SW 1271 (cell line): ENCODE data around the gene MYO7B.

Source experiments
- DNase-seq, 2 experiments: peaks; one replicate each; lab custom pipeline; 2025; lab: John Stamatoyannopoulos, UW

Gene MYO7B

DNA sequence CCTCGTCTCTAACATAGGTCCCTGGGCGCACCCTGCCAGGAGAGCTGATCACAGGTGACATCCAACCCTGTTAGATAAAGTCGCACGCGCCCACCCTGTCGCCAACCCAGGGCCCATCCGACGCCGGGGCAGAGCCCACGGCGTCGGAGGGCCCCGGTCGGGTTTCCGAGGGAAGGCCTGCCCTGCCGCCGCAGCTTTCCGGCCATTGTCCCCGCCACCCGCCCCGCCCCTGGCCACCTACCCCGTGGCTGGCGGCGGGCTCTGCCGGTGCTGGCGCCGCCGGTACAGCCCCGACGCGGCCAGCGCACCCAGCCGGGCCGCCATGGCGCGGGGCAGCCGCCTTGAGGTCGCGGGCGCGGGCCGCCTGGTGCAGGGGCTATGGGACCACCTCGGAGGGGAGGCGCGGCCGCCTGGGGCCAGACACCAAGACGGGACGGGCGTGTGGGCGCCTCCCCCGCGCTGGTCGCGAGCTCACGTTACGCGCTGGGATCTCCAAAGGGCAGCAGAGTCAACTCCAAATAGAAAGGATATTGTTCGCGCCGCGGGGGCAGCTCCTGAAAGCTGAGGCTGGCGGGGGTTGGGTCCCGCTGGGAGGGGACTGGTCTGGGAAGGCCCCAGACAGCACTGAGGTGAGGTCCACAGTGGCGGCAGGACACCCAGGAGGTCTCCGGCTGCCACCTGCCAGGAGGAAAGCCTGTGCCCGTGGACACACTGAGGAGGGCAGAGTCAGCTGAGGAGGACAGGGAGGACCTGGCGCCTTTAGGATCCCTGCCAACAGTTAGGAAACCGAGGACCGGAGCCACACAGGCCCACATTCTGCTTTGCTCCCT lies 128.8 kb downstream of the MYO7B start:
- no peak for DNase-seq

DNA sequence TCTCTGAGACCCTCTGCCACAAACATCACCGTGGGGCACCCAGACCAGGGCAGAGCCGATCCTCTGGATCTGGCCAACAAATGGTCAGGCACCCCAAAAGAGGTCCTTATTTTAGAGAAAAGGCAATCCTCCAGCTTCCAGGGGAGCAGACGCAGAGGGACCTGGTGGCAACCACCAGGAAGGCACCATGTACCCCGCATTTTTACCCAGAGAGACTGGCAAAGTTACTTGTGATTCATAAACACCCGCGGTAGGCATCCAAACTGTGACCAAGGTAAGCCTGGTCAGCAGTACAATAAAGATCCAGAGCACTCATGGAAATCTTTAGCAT lies 129.4 kb downstream of the MYO7B start:
- no peak for DNase-seq

DNA sequence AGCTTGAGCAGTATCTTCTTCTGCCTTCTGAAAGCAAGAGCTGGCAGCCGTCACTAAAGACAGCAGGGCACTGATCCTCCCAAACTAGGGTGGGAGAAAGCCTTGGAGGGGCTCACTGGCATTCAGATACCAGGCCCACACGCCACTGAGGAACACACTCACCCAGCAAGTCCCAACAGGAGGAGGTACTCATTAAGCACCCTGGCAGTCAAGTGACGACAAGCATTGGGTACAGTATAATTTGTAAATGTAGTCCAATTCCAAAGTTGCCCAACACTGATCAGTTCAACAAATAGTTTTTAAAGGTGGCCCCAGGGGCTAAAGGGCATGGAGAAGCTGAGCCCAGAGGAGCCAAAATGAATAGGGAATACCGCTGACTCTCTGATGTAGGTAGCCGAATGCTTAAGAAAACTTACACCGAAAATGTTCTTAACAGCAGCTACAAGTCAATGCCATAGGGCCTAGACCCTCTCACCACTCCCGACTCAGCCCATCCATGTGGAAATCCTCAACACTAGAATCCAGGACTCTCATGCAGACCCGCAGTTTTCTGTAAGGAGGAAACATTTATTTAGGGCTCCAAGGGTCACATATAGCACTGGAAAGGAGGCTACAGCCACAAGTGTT lies 129.9 kb downstream of the MYO7B start:
- no peak for DNase-seq

DNA sequence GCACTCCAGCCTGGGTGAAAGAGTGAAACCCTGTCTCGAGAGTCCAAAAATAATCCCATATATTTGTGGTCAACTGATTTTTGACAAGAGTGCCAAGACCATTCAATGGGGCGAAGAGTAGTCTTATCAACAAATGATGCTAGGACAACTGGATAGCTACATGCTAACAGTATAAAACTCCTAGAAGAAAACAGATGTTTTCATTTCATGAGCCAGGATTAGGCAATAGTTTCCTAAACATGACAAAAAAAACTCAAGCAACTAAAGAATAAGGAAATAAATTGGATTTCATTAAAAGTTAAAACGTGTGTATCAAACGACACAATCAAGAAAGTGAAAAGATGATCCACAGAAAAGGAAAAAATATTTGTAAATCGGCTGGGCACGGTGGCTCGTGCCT lies 133.6 kb downstream of the MYO7B start:
- no peak for DNase-seq

DNA sequence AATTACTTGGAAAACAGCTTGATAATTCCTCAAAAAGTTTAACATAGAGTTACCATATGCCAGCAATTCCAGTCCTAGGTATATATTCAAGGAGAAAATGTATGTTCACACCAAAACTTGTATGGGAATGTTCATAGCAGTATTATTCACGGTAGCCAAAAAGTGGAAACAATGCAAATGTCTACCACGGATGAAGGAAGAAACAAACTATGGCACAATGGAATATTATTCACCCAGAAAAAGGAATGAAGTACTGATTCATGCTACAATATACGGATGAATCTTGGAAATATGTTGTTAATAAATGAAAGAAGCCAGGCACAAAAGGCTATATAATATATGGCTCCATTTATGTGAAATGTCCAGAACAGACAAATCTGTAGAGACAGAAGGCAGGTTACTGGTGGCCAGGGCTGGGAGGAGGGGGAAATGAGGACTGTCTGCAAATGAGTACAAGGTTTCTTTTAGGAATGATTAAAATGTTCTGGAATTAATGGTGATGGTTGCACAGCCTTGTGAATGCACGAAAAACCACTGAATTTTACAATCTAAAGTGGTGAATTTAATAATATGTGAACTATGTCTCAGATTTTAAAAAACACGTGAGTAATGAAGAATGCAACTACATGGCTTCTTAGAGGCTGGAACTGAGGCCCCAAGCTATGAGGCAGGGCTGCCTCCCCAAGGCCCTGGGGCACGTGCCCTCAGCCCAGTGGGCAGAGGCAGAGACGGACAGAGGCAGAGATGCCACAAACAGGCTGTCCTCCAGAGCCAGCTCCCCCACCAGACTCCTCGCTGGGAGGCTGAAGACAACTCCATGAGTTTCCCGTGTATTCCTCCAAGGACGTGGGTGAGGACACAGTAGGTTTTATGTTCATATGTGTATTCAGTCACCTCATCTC lies 134.8 kb downstream of the MYO7B start:
- no peak for DNase-seq

DNA sequence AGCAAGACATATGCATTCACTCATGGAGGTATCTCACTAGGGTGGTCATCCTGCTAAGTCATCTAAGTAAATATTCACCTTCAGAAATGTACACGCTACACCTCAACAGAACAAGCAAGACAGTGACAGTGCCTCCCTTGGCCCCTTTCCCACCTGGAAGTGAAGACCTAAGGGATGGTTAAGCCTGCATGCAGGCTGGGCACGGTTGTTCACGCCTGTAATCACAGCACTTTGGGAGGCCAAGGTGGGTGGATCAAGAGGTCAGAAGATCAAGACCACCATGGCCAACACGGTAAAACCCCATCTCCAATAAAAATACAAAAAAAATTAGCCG lies 135.4 kb downstream of the MYO7B start:
- no peak for DNase-seq

DNA sequence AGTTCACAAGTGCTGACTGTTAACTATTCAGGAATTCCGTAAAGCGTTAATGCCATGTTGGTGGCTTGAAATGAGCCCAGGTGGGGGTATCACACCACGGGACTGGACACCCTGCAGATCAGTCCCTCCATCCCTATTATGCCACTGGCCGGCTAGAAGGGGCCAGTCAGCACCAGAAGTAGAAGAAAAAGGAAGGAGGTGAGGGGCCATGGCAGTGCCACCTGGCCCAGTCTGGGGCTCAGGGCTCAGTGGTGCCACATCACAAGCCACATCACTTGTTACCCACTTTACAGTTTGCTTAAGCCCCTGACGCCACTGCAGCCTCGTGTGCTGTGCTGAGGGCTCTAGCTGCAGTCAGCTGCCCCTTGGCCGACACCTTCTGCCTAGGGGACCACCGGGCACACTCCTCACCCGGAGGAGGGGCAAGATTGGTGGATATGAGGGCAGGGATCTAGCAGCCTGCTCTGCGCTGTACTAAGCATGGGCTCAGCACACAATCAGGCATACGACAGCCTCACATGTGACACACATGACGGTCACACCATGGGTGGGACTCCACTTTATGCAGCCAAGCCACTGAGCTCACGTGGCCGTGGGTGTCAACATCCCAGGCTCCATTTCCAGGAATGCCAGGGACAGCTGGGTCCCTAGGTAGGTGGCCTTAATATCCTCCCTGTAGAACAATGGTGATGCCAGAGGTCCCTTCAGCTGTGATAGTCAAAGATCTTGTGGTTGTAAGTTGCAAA lies 136.2 kb downstream of the MYO7B start:
- no peak for DNase-seq

DNA sequence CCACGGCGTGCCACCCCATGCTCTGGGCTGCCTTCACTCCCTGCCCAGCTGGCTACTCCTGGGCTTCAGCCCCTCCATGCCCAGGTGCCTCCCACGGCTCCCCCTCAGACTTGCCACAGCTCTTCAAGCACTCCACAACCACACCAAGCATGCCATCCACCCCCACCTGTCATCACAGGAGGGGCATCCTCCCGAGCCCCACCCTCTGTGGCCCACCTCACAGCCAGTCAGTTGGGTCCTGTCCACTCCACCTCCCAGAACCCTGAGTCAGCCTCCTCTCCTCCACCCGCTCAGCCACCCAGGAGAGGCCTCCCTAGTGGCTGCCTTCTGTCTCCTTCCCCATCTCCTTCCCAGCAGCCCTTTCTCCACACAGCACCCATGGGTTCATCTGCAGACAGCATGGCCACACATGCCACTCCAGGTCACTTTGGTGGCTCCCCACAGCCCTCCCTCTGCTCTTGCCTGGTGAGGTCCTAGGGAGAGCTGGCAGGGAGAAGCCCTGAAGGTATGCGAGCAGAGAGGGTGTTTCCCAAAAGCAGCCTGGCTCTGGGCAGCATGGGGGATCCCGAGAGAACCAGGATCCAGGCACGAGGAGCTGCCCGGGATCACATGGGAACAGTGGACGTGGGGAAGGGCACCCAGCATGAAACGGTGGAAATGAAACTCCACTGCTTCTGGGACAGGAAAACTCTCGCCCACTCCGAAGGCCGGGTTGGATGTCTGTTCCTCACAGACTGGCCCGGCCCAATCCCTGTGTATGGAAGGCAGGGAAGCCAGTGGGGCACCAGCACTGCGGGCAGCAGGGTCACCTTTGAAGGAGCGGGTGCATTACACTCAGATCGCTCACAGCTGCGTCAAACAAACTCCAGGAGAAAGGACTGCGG lies 137.1 kb downstream of the MYO7B start:
- no peak for DNase-seq

DNA sequence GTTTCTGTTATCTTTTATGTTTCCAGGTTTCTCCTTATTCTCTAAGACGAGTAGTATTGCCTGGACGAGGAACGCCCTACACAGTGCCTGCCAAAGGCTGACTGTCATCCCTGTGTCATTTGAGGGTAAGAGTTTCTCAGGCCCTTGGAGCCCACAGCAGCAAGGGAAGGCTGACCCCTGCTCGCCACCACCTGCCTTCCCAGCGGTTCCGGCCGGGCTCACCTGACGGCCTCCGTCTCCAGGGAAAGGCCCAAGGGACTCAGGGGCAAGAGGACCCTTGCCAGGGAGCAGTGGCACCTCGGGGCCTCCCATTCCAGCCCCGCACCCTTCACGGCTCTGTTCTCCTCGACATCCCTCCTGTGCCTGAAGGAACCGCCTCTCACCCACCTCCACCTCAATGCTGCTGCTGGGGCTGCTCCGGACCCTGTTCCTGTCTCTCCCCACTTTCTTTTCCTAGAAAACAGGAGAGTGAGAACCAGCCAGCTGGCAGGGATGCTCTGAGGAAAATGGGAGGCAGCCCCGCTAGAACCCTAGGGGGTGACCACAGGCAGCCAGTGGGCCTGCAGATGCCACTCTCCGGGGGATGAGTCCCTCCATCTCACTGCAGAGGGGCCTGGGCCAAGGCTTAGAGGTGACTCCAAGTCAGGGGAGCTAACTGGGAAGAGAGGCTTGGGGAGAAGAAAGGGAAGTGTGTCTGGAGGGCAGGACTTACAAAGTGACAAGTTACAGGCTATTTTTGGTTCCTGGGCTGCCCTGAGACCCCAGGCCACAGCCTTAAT lies 138.0 kb downstream of the MYO7B start:
- no peak for DNase-seq

DNA sequence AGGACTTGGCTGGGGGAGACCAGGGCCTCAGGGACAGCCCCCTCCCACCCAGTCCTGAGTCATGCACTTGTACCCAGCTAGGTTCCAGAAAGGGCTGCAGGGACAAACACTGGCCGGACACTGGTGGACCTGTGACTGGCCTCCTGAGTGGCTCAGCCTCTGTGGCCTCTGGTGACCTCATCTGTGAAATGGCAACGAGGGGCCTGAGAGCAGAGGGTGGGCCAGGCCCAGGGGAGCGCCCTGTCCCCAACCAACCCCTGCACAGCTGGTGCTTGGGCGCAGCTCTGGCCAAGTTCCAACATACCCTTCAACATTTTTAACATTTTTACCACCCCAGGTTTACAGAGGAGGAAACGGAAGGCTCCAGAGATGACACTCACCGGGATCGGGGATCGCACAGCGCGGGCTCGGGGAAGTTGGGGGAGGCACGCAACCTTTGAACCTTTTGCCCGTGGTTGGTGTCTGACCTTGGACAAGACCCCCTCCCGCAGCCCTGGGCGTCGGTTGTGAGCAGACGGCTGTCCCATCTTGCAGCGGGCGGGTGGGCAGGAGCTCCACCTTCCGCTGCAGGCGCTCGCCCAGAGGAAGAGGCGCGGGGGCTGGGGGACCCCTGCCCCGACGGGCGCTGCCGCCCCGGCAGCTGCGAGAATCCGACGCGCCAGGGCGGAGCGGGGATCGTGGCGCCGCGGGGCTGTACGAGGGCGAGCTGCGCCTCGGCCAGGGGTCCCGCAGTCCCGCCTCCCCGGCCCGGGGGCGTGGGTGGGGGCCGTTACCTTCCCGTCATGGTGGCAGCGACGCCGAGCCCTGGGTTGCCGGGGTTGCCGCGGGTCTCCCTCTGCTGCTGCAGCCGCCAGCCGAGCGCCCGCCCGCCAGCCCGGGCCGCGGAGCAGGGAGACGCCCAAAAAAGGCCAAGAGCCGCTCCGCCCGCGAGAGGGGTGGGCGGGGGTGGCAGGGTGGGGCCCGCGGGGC lies 139.0 kb downstream of the MYO7B start:
- DNase-seq = no peak

DNA sequence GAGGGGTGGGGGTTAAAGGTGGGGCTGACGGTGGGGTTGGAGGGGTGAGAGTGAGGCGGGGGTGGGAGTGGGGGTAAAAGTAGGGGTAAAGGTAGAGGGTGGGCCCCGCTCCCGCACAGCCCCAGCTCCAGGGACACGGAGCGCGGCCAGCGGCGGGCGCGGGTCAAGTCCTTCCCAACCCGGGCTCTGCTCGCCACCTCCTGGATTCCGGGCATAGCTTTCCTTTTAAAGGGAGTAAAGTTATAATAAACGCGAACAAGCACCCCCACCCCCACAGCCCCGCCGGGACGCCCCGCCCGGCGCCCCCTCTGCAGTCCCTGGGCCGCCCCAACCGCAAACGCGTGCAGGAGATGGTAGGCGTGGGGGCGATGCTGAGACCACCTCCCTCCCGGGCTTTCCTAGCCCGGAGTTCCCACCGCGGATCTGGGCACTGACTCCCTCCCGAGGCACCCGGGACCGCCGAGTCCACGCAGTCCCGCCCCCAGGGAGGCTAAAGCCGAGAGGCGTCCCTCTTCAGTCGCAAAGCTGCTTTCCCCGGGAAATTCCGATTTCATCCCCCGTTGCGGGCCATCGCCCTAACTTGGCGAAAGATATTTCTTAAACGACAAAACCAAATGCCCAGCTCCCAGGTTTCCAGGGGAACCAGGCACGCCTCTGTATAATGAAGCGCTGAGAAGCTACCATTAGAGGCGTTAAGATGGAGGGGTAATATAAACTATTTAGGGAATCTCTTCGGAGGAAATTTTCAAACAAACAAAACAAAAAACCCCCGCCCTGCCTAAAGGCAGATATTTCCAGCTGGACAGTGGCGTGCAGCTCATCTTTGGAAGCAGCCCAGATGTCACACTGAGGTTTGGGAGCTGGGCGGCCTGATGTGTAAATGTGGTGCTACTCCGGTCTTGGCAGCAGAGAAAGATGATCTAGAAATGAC lies 140.1 kb downstream of the MYO7B start, which contains the start of gene LIMS2:
TSS of gene LIMS2 (minus strand) at position 200 of the 931 bp plus-strand sequence. CDS start 506 bp downstream, outside the sequence.
- DNase-seq = no peak

DNA sequence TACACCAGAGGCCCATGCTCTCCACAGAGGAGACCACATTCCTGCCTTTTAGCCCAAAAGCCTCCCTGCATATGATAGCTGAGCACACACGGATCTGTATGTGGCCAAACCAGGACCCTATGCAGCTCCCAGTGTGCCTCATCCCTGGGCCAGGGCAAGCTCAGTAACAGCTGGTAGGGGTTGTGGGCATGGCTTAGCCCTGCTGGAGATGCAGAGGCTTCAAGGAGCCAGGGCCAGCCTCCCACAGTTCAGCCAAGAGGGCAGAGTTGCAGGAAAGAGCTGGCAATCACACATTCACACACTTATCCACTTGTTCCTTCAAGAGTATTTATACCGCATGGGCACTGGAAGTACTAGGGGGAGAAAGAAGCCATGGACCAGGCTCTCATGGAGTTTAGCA lies 141.4 kb downstream of the MYO7B start:
- no peak for DNase-seq

DNA sequence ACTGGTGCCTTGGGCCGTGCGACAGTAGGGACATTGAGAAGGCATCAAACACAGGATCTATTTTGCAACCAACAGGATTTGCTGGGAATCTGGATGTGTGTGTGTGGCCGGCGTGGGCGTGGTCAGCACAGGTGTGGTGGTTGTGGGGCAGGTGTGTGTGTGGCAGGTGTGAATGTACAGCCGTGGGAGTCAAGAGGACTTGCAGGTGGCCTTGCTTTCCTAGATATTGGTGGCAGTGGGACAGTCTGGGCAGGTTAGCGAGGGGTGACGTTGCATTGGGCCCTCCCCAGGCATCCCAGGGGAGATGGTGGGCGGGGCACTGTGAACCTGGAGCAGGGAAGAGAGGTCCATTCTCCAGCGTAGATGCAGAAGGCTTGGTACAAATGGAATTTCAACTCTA lies 143.0 kb downstream of the MYO7B start:
- no peak for DNase-seq

DNA sequence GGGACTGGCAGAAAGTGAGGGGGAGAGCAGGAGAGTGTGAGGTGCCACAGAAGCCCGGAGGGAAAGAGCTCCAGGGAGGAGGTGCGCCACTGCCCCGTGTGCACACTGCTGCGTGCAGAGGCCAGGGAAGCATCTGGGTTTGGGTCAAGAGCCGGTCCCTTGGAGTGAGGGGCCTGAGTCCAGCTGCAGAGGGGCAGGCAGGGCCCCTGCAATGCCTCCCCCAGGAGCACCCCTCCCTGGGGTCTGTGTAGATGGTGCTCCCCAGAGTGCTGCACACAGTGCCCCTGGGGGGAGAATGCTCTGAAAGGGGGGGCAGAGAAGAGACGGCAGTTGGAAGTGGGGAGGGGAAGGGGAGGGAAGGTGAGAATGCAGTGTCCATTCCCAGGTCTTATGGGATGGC lies 143.5 kb downstream of the MYO7B start:
- no peak for DNase-seq

DNA sequence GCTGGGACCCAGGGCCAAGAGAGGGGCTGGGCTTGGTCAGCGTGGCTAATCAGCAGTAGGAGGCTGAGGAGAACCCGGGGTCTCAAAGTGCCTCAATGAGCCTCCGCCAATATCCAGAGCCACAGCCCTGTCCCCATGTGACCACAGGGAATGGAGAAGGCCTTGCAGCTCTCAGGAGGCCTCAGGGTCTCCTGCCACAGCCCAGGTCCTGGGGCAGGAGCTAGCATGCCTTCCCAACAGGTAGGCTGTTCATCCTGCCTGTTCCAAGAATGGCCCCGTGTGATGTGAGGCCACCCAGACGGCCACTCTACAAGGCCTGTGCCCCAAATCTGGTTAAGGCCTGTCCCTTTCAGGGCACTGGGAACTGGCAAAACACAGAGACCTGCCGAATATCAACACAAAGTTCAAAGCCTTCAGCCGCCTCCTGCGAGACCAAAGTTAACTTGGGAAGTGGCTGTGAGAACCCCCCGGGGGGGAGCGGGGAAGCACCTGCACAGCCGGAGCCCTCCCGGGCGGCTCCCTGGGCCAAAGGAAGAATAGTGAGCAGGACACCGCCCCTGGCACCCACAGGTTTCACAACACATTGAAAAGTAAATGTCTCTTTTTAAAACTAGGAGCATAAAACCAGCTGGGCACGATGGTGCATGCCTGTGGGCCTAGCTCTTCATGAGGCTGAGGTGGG lies 144.3 kb downstream of the MYO7B start:
- DNase-seq = no peak

DNA sequence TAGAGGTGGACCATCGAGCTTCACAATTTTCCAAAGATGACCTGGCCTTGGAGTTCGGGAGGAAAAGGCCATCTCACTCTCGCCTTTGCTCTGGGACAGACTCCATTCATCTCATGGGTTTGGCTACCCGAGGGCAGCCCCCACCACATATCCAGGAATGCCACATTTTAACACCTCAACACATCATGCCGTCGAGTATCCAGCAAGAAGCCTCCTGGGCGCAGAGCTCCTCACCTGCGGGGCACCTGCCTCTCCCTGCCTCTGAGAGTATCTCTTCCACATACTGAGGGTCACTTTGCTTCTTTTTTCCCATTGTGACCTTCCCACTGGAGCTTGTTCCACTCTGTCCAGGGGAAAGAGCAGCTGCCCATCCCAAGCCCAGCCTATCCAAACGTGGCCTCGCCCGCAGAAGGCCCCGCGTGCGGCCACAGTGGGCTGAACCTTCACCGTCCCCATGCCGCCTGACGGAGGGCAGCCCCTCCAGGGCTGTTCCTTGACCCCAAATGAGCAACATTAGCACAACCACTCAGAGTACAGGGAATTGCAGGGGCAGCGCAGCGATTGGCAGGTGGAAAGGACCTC lies 145.3 kb downstream of the MYO7B start:
- DNase-seq = no peak

DNA sequence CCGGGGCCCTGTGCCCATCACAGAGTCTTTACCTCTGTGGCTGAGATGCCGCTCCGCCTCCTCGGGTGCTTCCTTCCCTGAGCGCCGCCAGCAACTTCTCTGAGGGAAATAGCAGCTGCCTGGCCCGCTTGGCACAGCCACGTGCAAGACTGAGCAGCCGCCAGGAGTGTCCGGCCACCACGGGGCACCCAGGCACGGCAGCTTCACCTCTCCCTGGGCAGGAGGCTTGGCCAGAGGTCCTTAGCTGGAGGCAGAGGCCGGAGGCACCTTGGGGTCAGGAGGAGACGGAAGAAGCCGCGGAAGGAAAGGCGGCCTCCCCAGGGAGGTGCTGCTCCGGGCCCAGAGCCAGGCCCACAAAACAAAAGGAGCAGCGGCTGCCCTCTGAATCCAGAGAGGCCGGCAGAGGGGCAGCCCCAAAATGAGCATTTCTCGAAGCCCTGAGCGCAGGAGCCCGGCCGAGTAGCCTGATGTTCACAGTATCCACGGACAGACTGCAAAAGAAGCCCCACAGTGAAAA lies 145.9 kb downstream of the MYO7B start:
- no peak for DNase-seq
